GM19452 (cell line): Measurements from ENCODE around the gene MAST4.
"Not testable (repeated sequence)": the region's sequence is repeated elsewhere in the genome, so short reads cannot be mapped to it uniquely, and the experiment has no call there.

Experiments
- ATAC-seq: cut with Tn5 transposase; IDR thresholded peaks from one replicate; pipeline ENCODE4 v1.9.1; 2021; ENCODE audit not compliant: unreplicated experiment

The MAST4 gene

GRCh38 chr5:66741394-66741793 lies 145.2 kb downstream of the MAST4 start:
- no peak for ATAC-seq

DNA sequence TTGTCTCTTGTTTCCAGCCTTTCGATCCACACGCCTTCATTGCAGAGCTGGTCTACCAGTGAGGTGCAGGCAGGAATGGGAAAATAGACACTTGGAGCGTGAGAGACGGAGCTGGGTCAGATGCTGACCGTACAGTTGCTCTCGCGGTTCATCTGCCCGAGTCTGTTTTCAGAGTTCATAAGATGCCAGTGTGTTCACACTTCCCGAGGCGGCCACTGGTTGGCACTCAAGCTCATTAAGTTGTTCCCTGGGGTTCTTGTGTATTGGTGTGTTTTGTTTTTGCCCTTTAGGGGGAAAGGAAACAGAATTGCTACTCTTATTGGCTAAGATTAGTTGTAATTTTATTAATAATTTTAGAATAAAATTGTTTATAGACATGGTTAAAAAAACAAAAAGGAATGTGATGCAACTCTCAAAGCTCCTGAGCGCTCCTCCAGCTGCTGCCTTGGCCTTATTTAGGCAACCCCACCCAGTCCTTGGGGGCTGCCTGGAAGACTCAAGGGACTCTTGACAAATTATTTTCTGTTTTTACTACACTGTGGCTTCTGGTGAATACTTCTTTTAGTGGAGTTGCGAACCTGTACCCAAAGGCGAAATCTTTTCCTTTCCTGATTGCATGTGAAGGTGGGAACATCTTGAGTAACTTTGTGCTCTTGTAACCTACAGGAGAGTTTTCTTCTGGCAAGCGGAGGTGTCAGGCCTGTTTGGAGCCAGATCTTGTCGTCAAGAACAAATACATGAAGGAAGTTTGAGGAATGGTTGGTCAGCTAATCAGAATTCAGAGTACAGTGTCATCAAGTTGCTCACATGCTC lies 146.1 kb downstream of the MAST4 start:
- ATAC-seq: no peak

DNA sequence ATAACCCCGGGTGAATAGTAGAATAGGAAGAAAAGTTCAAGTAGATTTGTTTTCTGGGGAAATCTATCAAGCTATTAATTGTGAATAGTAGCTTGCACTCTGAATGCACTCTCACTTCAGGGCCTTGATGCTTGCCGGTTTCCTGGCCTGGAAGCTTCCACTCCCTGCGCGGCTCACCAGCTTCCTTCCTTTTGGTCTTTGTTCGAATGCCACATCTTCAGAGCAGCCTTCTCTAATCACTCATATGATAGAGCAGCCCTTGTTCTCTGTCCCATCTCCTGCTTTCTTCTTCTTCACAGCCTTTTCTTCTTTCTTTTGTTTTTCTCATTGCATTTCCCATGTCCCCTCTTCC lies 146.7 kb downstream of the MAST4 start:
- no peak for ATAC-seq

GRCh38 chr5:66743344-66743743 lies 147.2 kb downstream of the MAST4 start:
- ATAC-seq: no peak

GRCh38 chr5:66744040-66744439 lies 147.8 kb downstream of the MAST4 start:
- ATAC-seq: no peak

- ATAC-seq: no peak
Observed at GRCh38 chr5:66745297-66745696, 149.1 kb downstream of the MAST4 start.

- no peak for ATAC-seq
Observed at GRCh38 chr5:66747607-66748006, 151.4 kb downstream of the MAST4 start.

GRCh38 chr5:66752668-66753067 lies 156.5 kb downstream of the MAST4 start:
- not testable (repeated sequence) for ATAC-seq

GRCh38 chr5:66757219-66757833 lies 161.1 kb downstream of the MAST4 start:
- ATAC-seq: no peak

DNA sequence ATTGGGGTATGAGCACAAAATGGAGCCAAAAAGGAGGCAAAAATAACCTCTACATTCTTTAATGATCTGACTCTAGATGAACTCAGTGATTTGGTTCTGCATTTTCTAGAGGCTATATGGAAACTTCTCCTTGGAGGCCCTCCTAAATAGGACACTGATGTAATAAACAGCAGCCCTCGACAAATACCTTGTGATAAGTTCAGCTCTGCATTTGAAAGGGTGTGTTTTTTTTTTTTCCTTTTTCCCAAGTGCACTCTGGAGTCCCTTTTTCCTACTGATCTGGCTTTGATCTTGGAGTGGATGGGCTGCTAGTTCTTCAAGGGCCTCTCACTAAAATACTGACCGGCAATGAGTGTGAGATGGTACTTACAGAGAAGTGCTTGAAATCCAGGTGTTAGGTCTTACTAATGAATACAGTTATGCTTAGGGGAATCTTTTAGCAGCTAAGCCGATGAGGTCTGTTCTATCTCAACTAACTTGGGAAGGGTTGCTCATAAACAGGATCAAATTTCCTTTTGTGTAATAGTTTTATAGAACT lies 161.7 kb downstream of the MAST4 start:
- no peak for ATAC-seq

DNA sequence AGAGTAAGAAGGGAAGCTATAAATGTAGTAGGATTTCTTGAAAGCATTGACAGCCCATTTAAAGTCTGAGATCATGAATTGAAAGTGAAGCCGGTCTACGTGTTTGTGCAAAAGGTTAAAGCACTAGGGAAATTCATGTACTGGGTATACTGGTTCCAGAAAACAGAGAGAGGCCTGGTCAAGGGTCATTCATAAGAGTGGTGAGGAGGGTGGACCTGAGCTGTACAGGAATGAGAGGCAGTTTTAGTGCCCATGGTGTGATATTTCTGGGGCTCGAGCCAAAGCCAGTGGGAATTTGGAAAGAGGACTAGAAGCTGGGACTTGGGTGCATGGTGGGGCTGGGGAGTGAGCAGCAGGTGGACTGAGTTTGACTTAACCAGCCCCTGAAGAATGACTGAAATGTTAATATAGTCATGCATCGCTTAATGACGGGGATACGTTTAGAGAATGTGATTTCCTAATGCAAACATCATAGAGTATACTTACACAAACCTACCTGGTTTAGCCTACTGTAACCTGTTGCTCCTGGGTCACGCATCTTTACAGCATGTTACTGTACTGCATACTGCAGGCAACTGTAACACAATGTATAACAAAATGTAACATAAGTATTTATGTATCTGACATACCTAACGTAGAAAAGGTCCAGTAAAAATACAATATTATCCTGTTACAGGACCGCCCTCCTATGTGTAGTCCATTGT lies 173.0 kb downstream of the MAST4 start:
- no peak for ATAC-seq

- no peak for ATAC-seq
Observed at GRCh38 chr5:66769839-66770617, 173.8 kb downstream of the MAST4 start.

DNA sequence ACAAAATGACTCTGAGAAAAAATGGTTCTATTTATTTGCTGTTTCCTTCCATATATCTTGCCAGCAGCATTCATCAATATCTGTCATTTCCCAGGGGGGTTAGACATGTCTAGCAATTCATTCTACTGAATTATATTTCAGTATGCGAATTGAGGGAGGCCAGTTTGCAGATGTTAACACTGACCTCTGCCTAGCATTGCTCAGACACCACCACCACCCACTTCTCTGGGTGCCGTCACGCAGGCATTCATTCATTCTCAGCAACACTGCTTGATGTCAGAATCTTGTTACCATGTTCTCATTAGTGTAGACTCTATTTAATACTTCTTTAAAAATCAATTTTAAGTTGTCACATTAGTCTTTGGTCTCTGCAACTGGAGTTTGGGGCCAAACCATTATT lies 181.7 kb downstream of the MAST4 start:
- ATAC-seq: no peak

DNA sequence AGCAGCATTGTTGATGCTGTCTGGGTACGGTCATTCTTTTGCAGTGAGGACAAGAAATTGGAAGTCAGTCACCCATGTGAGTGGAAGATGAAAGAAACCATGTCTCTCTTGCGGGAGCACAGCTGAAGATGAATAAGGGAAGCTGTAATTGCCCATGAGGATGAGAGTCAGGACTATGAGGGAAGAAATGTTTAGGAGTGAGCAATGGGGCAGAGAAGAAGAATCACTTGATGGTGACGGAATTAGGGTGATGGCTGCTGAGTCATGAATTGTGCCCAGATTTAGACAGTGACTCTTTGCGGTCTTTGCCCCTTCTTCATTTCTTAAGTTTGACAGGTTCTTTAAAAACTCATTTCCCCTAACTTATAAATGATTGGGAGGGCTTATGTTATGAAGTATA lies 183.3 kb downstream of the MAST4 start:
- ATAC-seq: no peak

DNA sequence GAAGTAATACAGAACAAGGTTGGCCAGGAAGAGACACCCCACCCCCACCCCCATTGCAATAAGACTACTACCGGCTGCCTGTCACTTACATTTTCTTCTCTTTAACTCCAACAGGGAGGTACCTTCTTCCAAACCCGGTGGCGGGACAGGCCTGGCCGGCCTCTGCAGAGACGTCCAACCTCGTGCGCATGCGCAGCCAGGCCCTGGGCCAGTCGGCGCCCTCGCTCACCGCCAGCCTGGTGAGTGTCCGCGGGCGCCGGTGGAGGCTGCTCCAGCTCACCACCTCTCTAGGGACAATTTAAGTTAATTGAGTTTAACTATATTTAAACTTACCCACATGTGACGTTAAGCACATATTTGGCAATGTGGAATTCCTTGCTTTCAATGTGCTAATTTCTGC lies 192.4 kb downstream of the MAST4 start:
- no peak for ATAC-seq

DNA sequence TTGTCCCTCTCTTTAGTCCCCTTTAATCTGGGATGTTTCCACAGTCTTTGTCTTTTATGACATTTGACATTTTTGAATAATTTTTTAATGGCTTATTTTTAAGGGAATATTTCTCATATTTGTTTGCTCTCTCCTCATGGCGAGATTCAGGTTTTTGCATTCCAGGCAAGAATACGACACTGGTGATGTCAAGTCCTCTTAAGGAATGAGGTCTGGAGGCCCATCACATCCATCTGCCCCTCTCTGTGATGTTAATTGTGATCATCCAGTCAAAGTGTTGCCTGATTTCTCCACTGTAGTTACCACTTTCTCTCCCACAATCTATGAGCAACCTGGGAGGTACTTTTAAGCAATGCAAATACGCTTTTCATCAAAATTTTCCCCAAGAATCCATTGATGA lies 193.2 kb downstream of the MAST4 start:
- no peak for ATAC-seq

- no peak for ATAC-seq
Observed at GRCh38 chr5:66793049-66793448, 196.9 kb downstream of the MAST4 start.

- no peak for ATAC-seq
Observed at GRCh38 chr5:66795682-66796081, 199.5 kb downstream of the MAST4 start.

DNA sequence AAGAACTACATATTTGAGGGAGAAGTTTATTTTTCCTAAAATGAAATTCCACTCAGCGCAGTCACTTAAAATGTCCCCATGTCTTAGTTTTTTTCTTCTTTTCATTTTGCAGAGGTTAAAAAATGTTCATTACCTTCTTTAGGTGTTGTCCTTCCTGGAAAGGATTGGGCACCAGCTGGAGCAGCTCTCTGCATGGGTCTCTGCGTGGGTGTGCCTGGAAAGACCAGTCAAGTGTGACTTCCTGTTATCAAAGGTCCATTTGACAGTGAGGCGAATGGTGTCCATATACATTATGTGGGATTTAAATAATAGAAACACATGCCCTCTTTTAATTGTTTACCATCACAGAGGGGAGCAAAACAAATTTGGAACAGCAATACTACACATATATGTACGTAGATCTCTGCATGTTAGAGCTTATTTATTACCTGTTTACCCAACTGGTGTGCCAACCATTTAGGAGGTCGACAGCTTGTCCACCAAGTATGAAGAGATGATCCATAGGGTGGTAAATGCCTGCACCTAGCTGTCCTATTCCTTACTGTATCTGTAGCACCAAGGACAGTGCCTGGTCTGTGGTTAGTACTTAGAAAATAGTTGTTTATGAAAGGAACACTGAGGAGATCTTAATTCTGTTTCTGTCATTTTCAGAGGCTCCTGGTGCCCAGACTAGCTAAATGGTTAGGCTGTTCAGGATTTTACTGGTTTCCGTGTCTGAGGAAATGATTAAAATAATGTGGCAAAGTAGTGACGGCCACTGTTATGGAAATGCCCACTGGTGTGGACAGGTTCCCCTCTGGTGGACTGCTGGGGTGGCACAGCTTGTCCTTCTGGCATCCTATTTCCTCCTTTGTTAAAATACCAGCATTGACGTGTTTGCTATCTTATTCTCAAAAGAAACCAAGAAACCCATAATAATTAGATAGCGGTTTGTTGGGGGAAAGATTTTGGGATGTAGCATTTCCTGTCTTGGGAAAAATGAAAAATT lies 200.4 kb downstream of the MAST4 start:
- ATAC-seq: no peak

DNA sequence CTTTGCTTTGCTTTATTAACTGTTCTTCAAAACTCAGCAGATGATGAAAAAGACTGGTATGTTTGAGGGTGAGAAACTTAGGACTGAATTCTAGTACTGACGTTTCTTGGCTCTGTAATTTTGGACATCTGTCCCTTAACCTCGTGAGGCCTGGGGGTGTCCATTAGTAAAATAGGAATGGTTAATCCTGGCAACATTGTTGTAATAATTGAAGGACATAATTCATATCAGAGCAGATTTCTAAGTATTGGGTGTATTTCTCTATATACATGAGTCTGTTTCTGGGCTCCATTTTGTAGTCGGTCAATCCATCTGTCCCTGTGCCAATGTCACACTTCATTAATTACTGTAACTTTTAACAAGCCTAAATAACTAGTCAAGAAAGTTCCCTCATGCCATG lies 206.7 kb downstream of the MAST4 start:
- no peak for ATAC-seq
